IMR-90 (cell line): ENCODE data around the gene COL4A1. TPM values are rescaled to one million over a fixed set of nuclear protein-coding genes. Genes with fewer than 3 reads are reported as not detected.

Experiments used
- ATAC-seq: fragments of 200-7000 bp; cut with Tn5 transposase; 2 replicates; pipeline ENCODE4 v1.9.1; 2020; ENCODE audit warnings: low read depth, mild to moderate bottlenecking, moderate library complexity
- BruUV-seq: library from RNA; stranded (reverse); fragments of 400-500 nt; replicated peaks from 2 replicates; lab custom pipeline; 2021; lab: Mats Ljungman, UMichigan
- CTCF ChIA-PET: fragments of 300-600 bp; formaldehyde crosslinking; extraction: SDS; loops from one replicate; lab custom pipeline; 2021; ENCODE audit warnings: antibody characterized with exemption; lab: Yijun Ruan, JAX
- POLR2A ChIA-PET: fragments of 300-600 bp; sonication (Branson Sonifier 250); formaldehyde crosslinking; loops from one replicate; lab custom pipeline; 2022; ENCODE audit warnings: antibody characterized with exemption; ENCODE audit not compliant: unreplicated experiment; lab: Charles Lee
- DNase-seq: peaks from one replicate; pipeline ENCODE4 v3.0.0; 2013
- H2AFZ ChIP-seq: replicated peaks from 2 replicates; pipeline ENCODE3; 2013; ENCODE audit warnings: low read length, mild to moderate bottlenecking; ENCODE audit not compliant: poor library complexity
- H2AK5ac ChIP-seq: 2 replicates; pipeline ENCODE4 v1.6.1; 2013; ENCODE audit warnings: low read depth, low read length, inconsistent platforms
- H2AK9ac ChIP-seq: replicated peaks from 2 replicates; pipeline ENCODE3; 2013; ENCODE audit warnings: mild to moderate bottlenecking, low read depth, low read length, moderate library complexity; ENCODE audit not compliant: poor library complexity
- H2BK120ac ChIP-seq: 2 replicates; pipeline ENCODE4 v1.6.1; 2013; ENCODE audit warnings: low read depth, low read length, inconsistent platforms
- H2BK15ac ChIP-seq: 3 replicates; pipeline ENCODE4 v1.6.1; 2013; ENCODE audit warnings: low read depth, low read length, inconsistent platforms
- H2BK20ac ChIP-seq: 2 replicates; pipeline ENCODE4 v1.6.1; 2013; ENCODE audit warnings: low read depth, mild to moderate bottlenecking, inconsistent platforms, low read length, moderate library complexity
- H2BK5ac ChIP-seq: 2 replicates; pipeline ENCODE4 v1.6.1; 2013; ENCODE audit warnings: mild to moderate bottlenecking, low read depth, low read length, inconsistent platforms; ENCODE audit not compliant: poor library complexity, severe bottlenecking
- H3K14ac ChIP-seq: replicated peaks from 2 replicates; pipeline ENCODE4 v1.6.1; 2013; ENCODE audit warnings: low read depth, low read length, inconsistent platforms
- H3K18ac ChIP-seq: 2 replicates; pipeline ENCODE4 v1.6.1; 2013; ENCODE audit warnings: low read depth, low read length, control low read depth
- H3K23ac ChIP-seq: 2 replicates; pipeline ENCODE4 v1.6.1; 2013; ENCODE audit warnings: low read depth, low read length, inconsistent platforms
- H3K27ac ChIP-seq: 2 replicates; pipeline ENCODE4 v1.5.1; 2013; ENCODE audit warnings: mild to moderate bottlenecking, control low read depth, low read length; ENCODE audit not compliant: insufficient read depth
- H3K27me3 ChIP-seq: 2 replicates; pipeline ENCODE4 v1.6.1; 2013; ENCODE audit warnings: low read length; ENCODE audit not compliant: control insufficient read depth, insufficient read depth
- H3K36me3 ChIP-seq: 2 replicates; pipeline ENCODE4 v1.6.1; 2013; ENCODE audit warnings: low read length, mixed read lengths; ENCODE audit not compliant: control insufficient read depth, insufficient read depth
- H3K4ac ChIP-seq: 2 replicates; pipeline ENCODE4 v1.6.1; 2013; ENCODE audit warnings: low read depth, low read length, inconsistent platforms
- H3K4me1 ChIP-seq: 2 replicates; pipeline ENCODE4 v1.6.1; 2013; ENCODE audit warnings: low read length, mixed read lengths; ENCODE audit not compliant: control insufficient read depth, insufficient read depth
- H3K4me2 ChIP-seq: 2 replicates; pipeline ENCODE4 v1.6.1; 2013; ENCODE audit warnings: low read depth, mild to moderate bottlenecking, control low read depth, low read length, moderate library complexity
- H3K4me3 ChIP-seq: 2 replicates; pipeline ENCODE4 v1.5.1; 2013; ENCODE audit warnings: low read depth, mild to moderate bottlenecking, control low read depth, low read length, moderate library complexity; ENCODE audit not compliant: insufficient read depth
- H3K56ac ChIP-seq: 2 replicates; pipeline ENCODE4 v1.6.1; 2013; ENCODE audit warnings: low read length, inconsistent platforms; ENCODE audit not compliant: insufficient read depth; ENCODE audit errors: extremely low read depth
- H3K79me1 ChIP-seq, 2 experiments: 2 replicates each; pipeline ENCODE4 v1.6.1; 2013; ENCODE audit warnings: low read length in 2 of 2, inconsistent platforms in 1 of 2, low read depth in 1 of 2
- H3K9ac ChIP-seq: 2 replicates; pipeline ENCODE4 v1.6.1; 2013; ENCODE audit warnings: low read depth, low read length, control low read depth
- H3K9me1 ChIP-seq: 2 replicates; pipeline ENCODE4 v1.6.1; 2013; ENCODE audit warnings: low read length, inconsistent platforms; ENCODE audit not compliant: insufficient read depth
- H3K9me3 ChIP-seq: 2 replicates; pipeline ENCODE4 v1.6.1; 2013; ENCODE audit warnings: low read length; ENCODE audit not compliant: control insufficient read depth, insufficient read depth
- H4K20me1 ChIP-seq: 2 replicates; pipeline ENCODE4 v1.6.1; 2013; ENCODE audit warnings: low read length, inconsistent platforms; ENCODE audit not compliant: insufficient read depth
- H4K5ac ChIP-seq: 2 replicates; pipeline ENCODE4 v1.6.1; 2013; ENCODE audit warnings: mild to moderate bottlenecking, low read depth, low read length, control low read depth
- H4K8ac ChIP-seq, 2 experiments: 2 replicates each; pipeline ENCODE4 v1.6.1; 2013; ENCODE audit warnings: low read depth in 2 of 2, low read length in 2 of 2, control low read depth in 1 of 2, inconsistent platforms in 1 of 2
- H4K91ac ChIP-seq: 2 replicates; pipeline ENCODE4 v1.6.1; 2013; ENCODE audit warnings: low read depth, low read length, inconsistent platforms; ENCODE audit not compliant: insufficient read depth
- BHLHE40 ChIP-seq: fragments of 150-350 bp; IDR thresholded peaks from 2 replicates; pipeline ENCODE4 v1.6.1; 2016; ENCODE audit warnings: mild to moderate bottlenecking, low read depth, low read length
- CEBPB ChIP-seq: IDR thresholded peaks from 2 replicates; pipeline ENCODE4 v1.6.1; 2012; ENCODE audit warnings: low read depth, low read length, improper control_type of control experiment
- CHD1 ChIP-seq: IDR thresholded peaks from 2 replicates; pipeline ENCODE4 v1.6.1; 2012; ENCODE audit warnings: low read depth, low read length, improper control_type of control experiment
- MAFK ChIP-seq: IDR thresholded peaks from 2 replicates; pipeline ENCODE4 v1.6.1; 2012; ENCODE audit warnings: low read depth, low read length, improper control_type of control experiment
- MXI1 ChIP-seq: IDR thresholded peaks from 2 replicates; pipeline ENCODE4 v1.6.1; 2012; ENCODE audit warnings: low read depth, mild to moderate bottlenecking, low read length, moderate library complexity, borderline replicate concordance
- NFE2L2 ChIP-seq: fragments of 150-350 bp; IDR thresholded peaks from 2 replicates; pipeline ENCODE4 v1.6.1; 2016; ENCODE audit warnings: low read depth, mild to moderate bottlenecking, low read length
- POLR2A ChIP-seq: IDR thresholded peaks from 2 replicates; pipeline ENCODE4 v1.6.1; 2012; ENCODE audit warnings: mild to moderate bottlenecking, low read depth, low read length
- RAD21 ChIP-seq: IDR thresholded peaks from 2 replicates; pipeline ENCODE4 v1.6.1; 2012; ENCODE audit warnings: low read length, improper control_type of control experiment
- RCOR1 ChIP-seq: IDR thresholded peaks from 2 replicates; pipeline ENCODE4 v1.6.1; 2012; ENCODE audit warnings: mild to moderate bottlenecking, low read length, improper control_type of control experiment; ENCODE audit not compliant: insufficient replicate concordance
- RFX5 ChIP-seq: IDR thresholded peaks from 2 replicates; pipeline ENCODE4 v1.8.0; 2012; ENCODE audit warnings: low read depth, mild to moderate bottlenecking, low read length, moderate library complexity
- WGBS, 2 experiments: methylation state at CpG; one replicate each; pipeline versions ENCODE4 v1.1.5 to v1.1.7; 2013; ENCODE audit warnings: missing lambda C conversion rate in 2 of 2; ENCODE audit not compliant: insufficient read length in 1 of 2; ENCODE audit errors: extremely low coverage in 2 of 2; 5-methylcytosine and 5-hydroxymethylcytosine counted together
- dilution Hi-C: fragments of 300-500 bp; cut with HindIII; formaldehyde crosslinking; loops from one replicate; pipeline ENCODE4 v1.14.3; 2018; ENCODE audit warnings: low sequenced_read_pairs; ENCODE audit not compliant: unreplicated experiment
- in situ Hi-C: fragments of 300-500 bp; cut with MboI; formaldehyde crosslinking; loops from 3 replicates; pipeline ENCODE4 v1.14.3; 2019; ENCODE audit warnings: low sequenced_read_pairs, inconsistent platforms, mixed read lengths
- intact Hi-C: fragments of 100-400 bp; cut with micrococcal nuclease; formaldehyde crosslinking; loops from 2 replicates; pipeline ENCODE4 v1.10.0; 2022
- polyA plus RNA-seq, 3 experiments: library from polyadenylated mRNA; depleted of rRNA; stranded (reverse); fragments of >200 nt; gene quantifications; 2 replicates each; pipeline ENCODE4 v1.2.3, GENCODE V29; 2012; ENCODE audit warnings: low replicate concordance in 1 of 3
- total RNA-seq: library from RNA; depleted of rRNA; stranded (reverse); fragments of >200 nt; gene quantifications from 2 replicates; pipeline ENCODE4 v1.2.3, GENCODE V29; 2012
- TF ChIP-seq, protein P1 (sequence below): fragments of 150-350 bp; IDR thresholded peaks from 2 replicates; pipeline ENCODE4 v1.6.1; 2016; ENCODE audit warnings: low read depth, mild to moderate bottlenecking, low read length, moderate library complexity, borderline replicate concordance
- TF ChIP-seq, protein P2 (sequence below): fragments of 150-350 bp; IDR thresholded peaks from 2 replicates; pipeline ENCODE4 v1.6.1; 2017; ENCODE audit warnings: mild to moderate bottlenecking, antibody characterized with exemption, low read length, low read depth
- TF ChIP-seq, protein P3 (sequence below): conservative IDR thresholded peaks from 2 replicates; pipeline ENCODE4 v1.5.1; 2012; ENCODE audit warnings: mild to moderate bottlenecking, low read depth, low read length, improper control_type of control experiment

COL4A1 gene
- total and polyA plus RNA-seq, 2 of the 4 experiments (the other 2 are of a cell fraction) = 230 to 337 TPM

DNA sequence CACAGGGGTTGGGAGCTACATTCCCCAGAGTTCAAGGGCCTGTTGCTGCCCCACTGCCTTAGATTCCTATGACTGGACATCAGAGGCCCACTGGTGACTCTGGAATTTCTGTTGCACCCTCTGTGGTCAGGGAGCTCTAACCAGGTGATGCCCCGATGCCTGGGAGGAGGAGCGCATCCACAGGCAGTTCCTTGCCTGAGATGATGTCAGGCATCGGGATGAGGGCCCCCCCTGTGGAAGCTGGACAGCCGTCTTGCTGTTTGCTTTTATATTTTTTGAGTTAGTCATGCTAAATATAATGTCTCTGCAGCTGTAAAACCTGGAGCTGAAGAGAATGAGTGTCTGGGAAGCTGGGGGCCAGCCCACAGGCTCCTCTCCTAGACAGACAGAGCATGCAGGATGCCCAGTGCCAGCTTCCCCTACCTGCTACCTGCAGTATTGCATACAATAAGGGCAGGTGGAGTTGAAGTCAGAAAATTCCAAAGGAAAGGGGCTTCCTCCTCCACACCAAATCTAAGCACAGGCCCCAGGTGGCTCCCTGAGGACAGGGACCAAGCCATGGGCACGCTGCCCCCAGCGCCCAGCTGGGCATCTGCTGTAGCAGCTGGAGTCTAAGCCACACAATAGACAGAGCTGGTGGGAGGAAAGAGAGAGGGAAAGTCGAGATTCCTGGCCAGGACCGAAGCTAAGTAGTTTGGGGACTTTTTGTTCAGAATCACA is 16.4 kb upstream of the COL4A1 start (continued):
- TF ChIP-seq, protein P1, sequence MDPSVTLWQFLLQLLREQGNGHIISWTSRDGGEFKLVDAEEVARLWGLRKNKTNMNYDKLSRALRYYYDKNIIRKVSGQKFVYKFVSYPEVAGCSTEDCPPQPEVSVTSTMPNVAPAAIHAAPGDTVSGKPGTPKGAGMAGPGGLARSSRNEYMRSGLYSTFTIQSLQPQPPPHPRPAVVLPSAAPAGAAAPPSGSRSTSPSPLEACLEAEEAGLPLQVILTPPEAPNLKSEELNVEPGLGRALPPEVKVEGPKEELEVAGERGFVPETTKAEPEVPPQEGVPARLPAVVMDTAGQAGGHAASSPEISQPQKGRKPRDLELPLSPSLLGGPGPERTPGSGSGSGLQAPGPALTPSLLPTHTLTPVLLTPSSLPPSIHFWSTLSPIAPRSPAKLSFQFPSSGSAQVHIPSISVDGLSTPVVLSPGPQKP = no peak
- TF ChIP-seq CHD1 (no peak), RFX5 (no peak), MAFK (no peak)

DNA sequence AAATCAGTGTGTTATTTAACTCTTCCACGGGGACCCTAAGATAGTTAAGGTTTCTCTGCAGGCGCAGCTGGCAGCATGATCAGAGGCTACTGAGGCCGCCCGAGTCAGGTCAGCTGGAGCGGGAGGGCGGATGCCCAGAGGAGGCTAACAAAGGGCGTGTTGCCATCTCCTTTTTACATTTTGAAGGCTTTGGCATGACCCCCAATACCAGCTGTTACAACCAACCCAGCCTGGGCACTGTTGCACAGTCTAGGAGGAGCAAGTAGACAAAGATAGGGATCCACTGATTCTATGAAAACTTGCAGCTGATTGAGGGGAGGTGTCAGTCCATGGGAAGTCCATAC is 15.8 kb upstream of the COL4A1 start:
- peaks cover 46% of the 10 kb centered on the region for H3K4me1 ChIP-seq
- POLR2A ChIA-PET = no interaction called here
- dilution Hi-C loops = no loop called here

More for the DNA sequence above, 15.8 kb upstream of the COL4A1 start:
- no peak overlapping the region for H3K4me3 ChIP-seq
- DNase-seq (no peak), ATAC-seq (no peak)
- H2BK5ac ChIP-seq = peak overlapping the region; percentile 44
- CTCF ChIA-PET = interaction anchor here (1.6 kb wide), 1 partner anchor 17 kb away, joined by 6 read pairs; the partner anchor contains the start of gene COL4A1
- peaks cover 12% of the 10 kb centered on the region for H3K36me3 ChIP-seq
- peaks cover 29 to 87% of the 10 kb centered on the region in 2 experiments for H3K79me1 ChIP-seq
- H3K23ac ChIP-seq = no peak overlapping the region
- no peaks in the 10 kb centered on the region for H3K9me3 ChIP-seq
- WGBS, 2 experiments = no CpG with 5 or more reads among the region's 7 CpGs
- no peak overlapping the region for H3K56ac ChIP-seq
- H2BK15ac ChIP-seq = 0 out of 3 replicates have a peak overlapping the region, but pooled peaks have one; percentile 60
- H2BK120ac ChIP-seq = peak overlapping the region; percentile 79
- no peak overlapping the region for H3K18ac ChIP-seq
- peak overlapping the region; percentile 29 to 43; a peak in 2 of 4 replicates for H4K8ac ChIP-seq
- H4K5ac ChIP-seq = no peak overlapping the region
- H3K9me1 ChIP-seq = peaks cover 58% of the 10 kb centered on the region
- intact Hi-C loops (no loop called here), in situ Hi-C loops (no loop called here)
- H4K91ac ChIP-seq = peak overlapping the region; percentile 26
- H2BK20ac ChIP-seq = peak overlapping the region; percentile 8; the same call in 1 of the 2 replicates
- BruUV-seq = no TSS peak
- no peak overlapping the region for H3K9ac ChIP-seq
- no peak overlapping the region for H3K4me2 ChIP-seq
- peak overlapping the region; percentile 22 for H2AK9ac ChIP-seq
- H3K27ac ChIP-seq = peak overlapping the region; percentile 20
- H3K4ac ChIP-seq = peak overlapping the region; percentile 82; the same call in 1 of the 2 replicates
- H2AK5ac ChIP-seq = peak overlapping the region; percentile 79
- H3K14ac ChIP-seq = 0 out of 2 replicates have a peak overlapping the region, but pooled peaks have one; percentile 82
- no peaks in the 10 kb centered on the region for H3K27me3 ChIP-seq
- H4K20me1 ChIP-seq = peaks cover 69% of the 10 kb centered on the region
- TF ChIP-seq, protein P2, sequence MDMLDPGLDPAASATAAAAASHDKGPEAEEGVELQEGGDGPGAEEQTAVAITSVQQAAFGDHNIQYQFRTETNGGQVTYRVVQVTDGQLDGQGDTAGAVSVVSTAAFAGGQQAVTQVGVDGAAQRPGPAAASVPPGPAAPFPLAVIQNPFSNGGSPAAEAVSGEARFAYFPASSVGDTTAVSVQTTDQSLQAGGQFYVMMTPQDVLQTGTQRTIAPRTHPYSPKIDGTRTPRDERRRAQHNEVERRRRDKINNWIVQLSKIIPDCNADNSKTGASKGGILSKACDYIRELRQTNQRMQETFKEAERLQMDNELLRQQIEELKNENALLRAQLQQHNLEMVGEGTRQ = no peak
- TF ChIP-seq, protein P3, sequence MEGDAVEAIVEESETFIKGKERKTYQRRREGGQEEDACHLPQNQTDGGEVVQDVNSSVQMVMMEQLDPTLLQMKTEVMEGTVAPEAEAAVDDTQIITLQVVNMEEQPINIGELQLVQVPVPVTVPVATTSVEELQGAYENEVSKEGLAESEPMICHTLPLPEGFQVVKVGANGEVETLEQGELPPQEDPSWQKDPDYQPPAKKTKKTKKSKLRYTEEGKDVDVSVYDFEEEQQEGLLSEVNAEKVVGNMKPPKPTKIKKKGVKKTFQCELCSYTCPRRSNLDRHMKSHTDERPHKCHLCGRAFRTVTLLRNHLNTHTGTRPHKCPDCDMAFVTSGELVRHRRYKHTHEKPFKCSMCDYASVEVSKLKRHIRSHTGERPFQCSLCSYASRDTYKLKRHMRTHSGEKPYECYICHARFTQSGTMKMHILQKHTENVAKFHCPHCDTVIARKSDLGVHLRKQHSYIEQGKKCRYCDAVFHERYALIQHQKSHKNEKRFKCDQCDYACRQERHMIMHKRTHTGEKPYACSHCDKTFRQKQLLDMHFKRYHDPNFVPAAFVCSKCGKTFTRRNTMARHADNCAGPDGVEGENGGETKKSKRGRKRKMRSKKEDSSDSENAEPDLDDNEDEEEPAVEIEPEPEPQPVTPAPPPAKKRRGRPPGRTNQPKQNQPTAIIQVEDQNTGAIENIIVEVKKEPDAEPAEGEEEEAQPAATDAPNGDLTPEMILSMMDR = no peak
- no peak for TF ChIP-seq NFE2L2
- no peak for TF ChIP-seq RAD21
- TF ChIP-seq RCOR1 = no peak
- TF ChIP-seq CEBPB = no peak
- no peak for TF ChIP-seq MXI1
- TF ChIP-seq RFX5 = no peak
- TF ChIP-seq CHD1 = no peak
- no peak for TF ChIP-seq POLR2A
- TF ChIP-seq BHLHE40 = no peak
- H2AFZ ChIP-seq = no peak overlapping the region
